C4-2B (cell line): Measurements from ENCODE around the gene OPA3.

Source experiments
- ZFX ChIP-seq: fragments of 450-650 bp; IDR thresholded peaks from 2 replicates; pipeline ENCODE4 v1.6.1; 2017
- TF ChIP-seq, protein P1 (sequence below): fragments of 450-650 bp; conservative IDR thresholded peaks from 2 replicates; pipeline ENCODE4 v1.5.1; 2017; ENCODE audit warnings: mild to moderate bottlenecking

DNA sequence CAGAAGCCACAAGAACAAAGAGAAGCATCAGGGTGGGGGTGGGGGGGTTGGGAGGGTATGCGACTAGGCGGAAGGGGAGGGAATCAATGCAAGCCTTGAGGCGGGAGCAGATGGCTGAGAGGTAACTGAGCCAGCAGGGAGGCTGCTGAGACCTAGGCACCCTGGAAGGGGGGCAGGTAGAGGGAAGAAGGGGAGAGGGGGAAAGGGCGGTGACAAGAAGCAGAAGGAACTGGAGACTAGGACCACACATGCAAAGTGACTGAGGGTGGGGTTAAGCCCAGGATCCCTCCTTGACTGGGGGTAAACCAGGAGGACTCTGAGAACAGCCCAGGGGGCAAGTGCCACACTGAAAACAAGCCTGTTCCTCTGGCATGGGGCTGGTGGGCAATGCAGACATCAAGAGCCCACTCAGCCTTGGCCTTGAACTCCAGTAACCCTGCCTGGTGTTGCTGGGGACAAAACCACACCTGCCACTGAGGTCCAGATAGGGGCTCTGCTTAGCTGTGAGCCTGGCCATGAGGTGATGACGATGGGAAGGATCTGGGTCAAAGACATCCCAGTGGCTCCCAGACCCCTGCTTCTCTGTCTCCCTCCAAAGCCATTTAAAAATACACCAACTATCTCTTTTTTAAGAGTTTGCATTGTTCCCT, 20.3 kb downstream of the OPA3 start:
- TF ChIP-seq, protein P1, sequence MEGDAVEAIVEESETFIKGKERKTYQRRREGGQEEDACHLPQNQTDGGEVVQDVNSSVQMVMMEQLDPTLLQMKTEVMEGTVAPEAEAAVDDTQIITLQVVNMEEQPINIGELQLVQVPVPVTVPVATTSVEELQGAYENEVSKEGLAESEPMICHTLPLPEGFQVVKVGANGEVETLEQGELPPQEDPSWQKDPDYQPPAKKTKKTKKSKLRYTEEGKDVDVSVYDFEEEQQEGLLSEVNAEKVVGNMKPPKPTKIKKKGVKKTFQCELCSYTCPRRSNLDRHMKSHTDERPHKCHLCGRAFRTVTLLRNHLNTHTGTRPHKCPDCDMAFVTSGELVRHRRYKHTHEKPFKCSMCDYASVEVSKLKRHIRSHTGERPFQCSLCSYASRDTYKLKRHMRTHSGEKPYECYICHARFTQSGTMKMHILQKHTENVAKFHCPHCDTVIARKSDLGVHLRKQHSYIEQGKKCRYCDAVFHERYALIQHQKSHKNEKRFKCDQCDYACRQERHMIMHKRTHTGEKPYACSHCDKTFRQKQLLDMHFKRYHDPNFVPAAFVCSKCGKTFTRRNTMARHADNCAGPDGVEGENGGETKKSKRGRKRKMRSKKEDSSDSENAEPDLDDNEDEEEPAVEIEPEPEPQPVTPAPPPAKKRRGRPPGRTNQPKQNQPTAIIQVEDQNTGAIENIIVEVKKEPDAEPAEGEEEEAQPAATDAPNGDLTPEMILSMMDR = no peak
- TF ChIP-seq ZFX = no peak
